SJCRH30 (cell line): ENCODE measurements around the gene CYBA. TPM values are rescaled to one million over a fixed set of nuclear protein-coding genes. Genes with fewer than 3 reads are reported as not detected.
A peak's percentile ranks its signal among the peaks of the same experiment; 100 is the strongest.

Experiments used
- DNase-seq, 2 experiments: peaks; one replicate each; pipeline ENCODE4 v3.0.0-alpha.2; 2015 to 2020
- H3K27ac ChIP-seq: fragments of 250-450 bp; sonication (Bioruptor Pico); 2 replicates; pipeline ENCODE4 v1.5.1; 2020; ENCODE audit warnings: mild to moderate bottlenecking, moderate library complexity
- H3K27me3 ChIP-seq: fragments of 250-450 bp; sonication (Bioruptor Pico); 2 replicates; pipeline ENCODE4 v1.5.1; 2020; ENCODE audit warnings: mild to moderate bottlenecking, moderate library complexity
- H3K36me3 ChIP-seq: fragments of 250-450 bp; sonication (Bioruptor Pico); 2 replicates; pipeline ENCODE4 v1.5.1; 2020; ENCODE audit warnings: mild to moderate bottlenecking, moderate library complexity
- H3K4me1 ChIP-seq: fragments of 250-450 bp; sonication (Bioruptor Pico); 2 replicates; pipeline ENCODE4 v1.5.1; 2020; ENCODE audit warnings: mild to moderate bottlenecking, moderate library complexity
- H3K4me3 ChIP-seq: fragments of 250-450 bp; sonication (Bioruptor Pico); 2 replicates; pipeline ENCODE4 v1.5.1; 2020; ENCODE audit warnings: mild to moderate bottlenecking, moderate library complexity
- H3K9me3 ChIP-seq: fragments of 250-450 bp; sonication (Bioruptor Pico); replicated peaks from 2 replicates; pipeline ENCODE4 v1.5.1; 2020; ENCODE audit warnings: mild to moderate bottlenecking, moderate library complexity
- total RNA-seq: library from RNA; depleted of rRNA; stranded (reverse); fragments of >200 nt; shearing (Covaris generic); gene quantifications from 2 replicates; pipeline ENCODE4 v1.2.3, GENCODE V29; 2014

Gene CYBA
- total RNA-seq, 1 experiment from 2014 or later = 0.24 TPM

DNA sequence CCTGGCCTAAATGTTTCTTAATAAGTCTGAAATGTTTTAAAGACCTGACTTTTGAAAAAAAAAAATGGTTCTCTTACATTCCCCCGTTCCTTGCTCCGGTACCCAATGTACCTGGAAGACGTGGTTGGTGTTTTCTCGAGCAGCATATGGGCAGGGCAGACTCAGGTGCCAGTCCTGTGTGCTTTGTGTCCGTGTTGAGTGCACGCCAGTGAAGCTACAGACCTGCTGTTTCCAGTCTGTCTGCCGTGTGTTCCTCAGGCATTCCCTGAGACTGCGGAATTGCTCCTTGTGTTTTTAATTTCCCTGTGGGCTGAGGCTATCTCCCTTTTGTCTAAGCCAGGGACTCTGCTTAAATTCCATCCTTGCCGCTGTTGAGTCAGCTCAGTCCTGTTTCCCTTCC is 24.2 kb downstream of the CYBA start:
- Histone ChIP-seq H3K27ac (no peak overlapping the region), H3K9me3 (no peaks in the 10 kb centered on the region), H3K4me1 (no peaks in the 10 kb centered on the region), H3K36me3 (peaks cover 2% of the 10 kb centered on the region; the same call in 1 of the 2 replicates), H3K27me3 (no peaks in the 10 kb centered on the region), H3K4me3 (no peak overlapping the region)
- no peak for DNase-seq

GRCh38 chr16:88624977-88625576 is 25.8 kb downstream of the CYBA start:
- Histone ChIP-seq H3K36me3 (peaks cover 2% of the 10 kb centered on the region; the same call in 1 of the 2 replicates), H3K27me3 (no peaks in the 10 kb centered on the region), H3K4me1 (no peaks in the 10 kb centered on the region), H3K27ac (no peak overlapping the region), H3K4me3 (no peak overlapping the region), H3K9me3 (no peaks in the 10 kb centered on the region)
- no peak for DNase-seq

DNA sequence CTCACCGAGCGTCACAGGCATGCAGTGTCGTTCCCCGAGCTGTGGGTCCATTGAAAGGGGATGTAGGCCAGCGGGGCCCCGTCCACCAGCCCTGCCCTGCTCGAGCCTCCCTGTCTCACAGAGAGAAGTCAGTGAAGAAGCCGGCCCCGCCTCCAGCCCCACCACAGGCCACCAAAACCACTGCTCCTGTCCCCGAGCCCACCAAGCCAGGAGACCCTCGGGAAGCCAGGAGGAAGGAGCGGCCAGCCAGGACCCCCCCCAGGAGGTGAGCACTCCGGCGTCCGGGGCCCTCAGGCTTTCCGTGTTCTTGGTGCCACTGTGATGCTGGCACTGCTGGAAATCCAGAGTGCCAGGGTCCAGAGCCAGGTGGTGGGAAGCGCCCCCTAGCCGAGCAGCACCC is 26.4 kb downstream of the CYBA start:
- no peaks in the 10 kb centered on the region for H3K27me3 ChIP-seq
- no peaks in the 10 kb centered on the region for H3K4me1 ChIP-seq
- no peaks in the 10 kb centered on the region for H3K9me3 ChIP-seq
- no peak overlapping the region for H3K4me3 ChIP-seq
- H3K36me3 ChIP-seq = peaks cover 2% of the 10 kb centered on the region; the same call in 1 of the 2 replicates
- no peak overlapping the region for H3K27ac ChIP-seq
- no peak for DNase-seq

GRCh38 chr16:88623858-88624257 is 27.0 kb downstream of the CYBA start:
- no peaks in the 10 kb centered on the region for H3K4me1 ChIP-seq
- H3K9me3 ChIP-seq = no peaks in the 10 kb centered on the region
- peaks cover 2% of the 10 kb centered on the region; the same call in 1 of the 2 replicates for H3K36me3 ChIP-seq
- no peaks in the 10 kb centered on the region for H3K27me3 ChIP-seq
- H3K27ac ChIP-seq = no peak overlapping the region
- no peak for DNase-seq
- H3K4me3 ChIP-seq = no peak overlapping the region

GRCh38 chr16:88622866-88623265 is 28.0 kb downstream of the CYBA start:
- Histone ChIP-seq H3K27me3 (no peaks in the 10 kb centered on the region), H3K9me3 (no peaks in the 10 kb centered on the region), H3K4me1 (no peaks in the 10 kb centered on the region), H3K27ac (no peak overlapping the region), H3K4me3 (no peak overlapping the region), H3K36me3 (peaks cover 2% of the 10 kb centered on the region; the same call in 1 of the 2 replicates)
- DNase-seq = no peak

GRCh38 chr16:88622125-88622524 is 28.7 kb downstream of the CYBA start:
- Histone ChIP-seq H3K27me3 (no peaks in the 10 kb centered on the region), H3K27ac (no peak overlapping the region), H3K9me3 (no peaks in the 10 kb centered on the region), H3K4me3 (no peak overlapping the region), H3K36me3 (peaks cover 2% of the 10 kb centered on the region; the same call in 1 of the 2 replicates), H3K4me1 (no peaks in the 10 kb centered on the region)
- no peak for DNase-seq

GRCh38 chr16:88619859-88620815 is 30.7 kb downstream of the CYBA start:
- Histone ChIP-seq H3K27ac (no peak overlapping the region), H3K4me3 (no peak overlapping the region), H3K27me3 (no peaks in the 10 kb centered on the region), H3K9me3 (no peaks in the 10 kb centered on the region), H3K36me3 (peaks cover 2% of the 10 kb centered on the region; the same call in 1 of the 2 replicates), H3K4me1 (no peaks in the 10 kb centered on the region)
- no peak for DNase-seq

- Histone ChIP-seq H3K27me3 (no peaks in the 10 kb centered on the region), H3K27ac (no peak overlapping the region), H3K9me3 (no peaks in the 10 kb centered on the region), H3K4me1 (no peaks in the 10 kb centered on the region; the same call in 1 of the 2 replicates), H3K4me3 (no peak overlapping the region), H3K36me3 (peaks cover 2% of the 10 kb centered on the region; the same call in 1 of the 2 replicates)
- no peak for DNase-seq
These were observed 31.7 kb downstream of the CYBA start for GRCh38 chr16:88618956-88619667.

- Histone ChIP-seq H3K4me1 (no peaks in the 10 kb centered on the region; the same call in 1 of the 2 replicates), H3K27me3 (no peaks in the 10 kb centered on the region), H3K36me3 (peaks cover 2% of the 10 kb centered on the region; the same call in 1 of the 2 replicates), H3K27ac (no peak overlapping the region), H3K9me3 (no peaks in the 10 kb centered on the region), H3K4me3 (no peak overlapping the region)
- DNase-seq = no peak
These were observed 32.5 kb downstream of the CYBA start for GRCh38 chr16:88618182-88618955.

- Histone ChIP-seq H3K27me3 (no peaks in the 10 kb centered on the region), H3K27ac (no peak overlapping the region), H3K4me3 (no peak overlapping the region), H3K36me3 (peaks cover 2% of the 10 kb centered on the region; the same call in 1 of the 2 replicates), H3K9me3 (no peaks in the 10 kb centered on the region), H3K4me1 (no peaks in the 10 kb centered on the region; the same call in 1 of the 2 replicates)
- no peak for DNase-seq
These were observed 33.4 kb downstream of the CYBA start for GRCh38 chr16:88617268-88618031.

GRCh38 chr16:88616736-88617135 is 34.1 kb downstream of the CYBA start:
- no peak for DNase-seq
- Histone ChIP-seq H3K4me1 (no peaks in the 10 kb centered on the region; the same call in 1 of the 2 replicates), H3K27me3 (no peaks in the 10 kb centered on the region), H3K36me3 (peaks cover under 1% of the 10 kb centered on the region; the same call in 1 of the 2 replicates), H3K9me3 (no peaks in the 10 kb centered on the region), H3K27ac (no peak overlapping the region), H3K4me3 (no peak overlapping the region)

GRCh38 chr16:88616320-88616719 is 34.5 kb downstream of the CYBA start:
- no peak for DNase-seq
- no peaks in the 10 kb centered on the region for H3K9me3 ChIP-seq
- H3K4me1 ChIP-seq = no peaks in the 10 kb centered on the region; the same call in 1 of the 2 replicates
- no peak overlapping the region for H3K27ac ChIP-seq
- H3K36me3 ChIP-seq = no peaks in the 10 kb centered on the region
- H3K4me3 ChIP-seq = no peak overlapping the region
- H3K27me3 ChIP-seq = no peaks in the 10 kb centered on the region

- Histone ChIP-seq H3K27ac (no peak overlapping the region), H3K4me3 (no peak overlapping the region), H3K36me3 (no peaks in the 10 kb centered on the region), H3K27me3 (no peaks in the 10 kb centered on the region), H3K9me3 (no peaks in the 10 kb centered on the region), H3K4me1 (no peaks in the 10 kb centered on the region; the same call in 1 of the 2 replicates)
- peak; percentile 19 to 30 for DNase-seq
These were observed 35.9 kb downstream of the CYBA start for GRCh38 chr16:88614818-88615580.
